HG02943 (cell line): ENCODE measurements around the gene ZNF664.

Experiments used
- ATAC-seq: cut with Tn5 transposase; IDR thresholded peaks from one replicate; pipeline ENCODE4 v1.9.1; 2021; ENCODE audit warnings: mild to moderate bottlenecking, low read depth, moderate library complexity; ENCODE audit not compliant: unreplicated experiment

Gene ZNF664

DNA sequence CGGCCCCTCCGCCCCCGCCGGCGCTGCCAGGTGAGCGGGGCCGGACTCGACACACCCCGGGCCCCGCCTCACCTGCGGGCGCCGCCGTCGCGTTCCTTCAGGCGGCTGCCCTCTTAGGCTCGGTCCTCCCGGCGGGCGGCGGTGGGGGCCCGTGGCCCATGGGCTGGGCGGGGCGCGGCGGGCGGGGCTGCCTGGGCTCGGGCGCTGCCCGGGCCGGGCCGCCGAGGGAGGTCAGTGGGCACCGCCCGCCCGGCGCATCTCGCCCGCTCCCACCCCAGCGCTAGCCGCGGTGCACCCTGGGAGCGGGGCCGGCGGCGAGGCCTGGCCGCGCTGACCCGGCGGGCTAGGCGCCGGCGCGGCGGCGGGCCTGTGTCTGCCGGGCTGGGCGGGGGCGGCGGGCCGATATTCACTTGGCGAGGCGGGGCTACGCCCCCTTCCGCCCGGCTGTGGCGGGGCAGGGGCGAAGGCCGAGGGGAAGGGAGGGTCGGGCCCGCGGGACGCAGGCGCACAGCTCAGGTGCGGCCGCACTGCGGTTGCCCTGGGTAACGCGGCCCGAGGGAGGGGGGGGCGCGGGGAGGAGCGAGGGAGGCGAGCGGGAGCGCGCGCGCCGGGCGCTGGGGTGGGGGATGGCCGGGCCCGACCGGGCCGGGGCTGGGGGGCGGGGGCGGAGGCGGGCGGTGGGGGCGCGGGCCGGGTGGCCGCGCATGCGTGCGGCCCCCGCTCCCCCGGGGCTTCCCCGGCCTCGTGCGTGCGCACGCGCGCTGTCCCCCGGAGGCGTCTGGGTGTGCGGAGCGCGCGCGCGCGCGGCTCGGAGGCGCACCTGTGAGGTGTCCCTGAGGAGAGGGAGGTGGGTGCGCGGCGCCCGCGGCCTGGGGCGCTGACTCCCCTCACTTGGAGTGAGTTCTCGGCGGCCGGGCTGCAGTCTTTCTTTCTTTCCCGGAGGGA is at the start of gene ZNF664, which contains the start of gene CCDC92:
Gene ZNF664 (plus strand): TSS at position 759 of the 945 bp plus-strand sequence. CDS start 38,930 bp downstream, outside the sequence.
Gene CCDC92 (minus strand): TSS at position 375 of the 945 bp plus-strand sequence. CDS start 28,526 bp downstream, outside the sequence.
- peak; percentile 74 for ATAC-seq

DNA sequence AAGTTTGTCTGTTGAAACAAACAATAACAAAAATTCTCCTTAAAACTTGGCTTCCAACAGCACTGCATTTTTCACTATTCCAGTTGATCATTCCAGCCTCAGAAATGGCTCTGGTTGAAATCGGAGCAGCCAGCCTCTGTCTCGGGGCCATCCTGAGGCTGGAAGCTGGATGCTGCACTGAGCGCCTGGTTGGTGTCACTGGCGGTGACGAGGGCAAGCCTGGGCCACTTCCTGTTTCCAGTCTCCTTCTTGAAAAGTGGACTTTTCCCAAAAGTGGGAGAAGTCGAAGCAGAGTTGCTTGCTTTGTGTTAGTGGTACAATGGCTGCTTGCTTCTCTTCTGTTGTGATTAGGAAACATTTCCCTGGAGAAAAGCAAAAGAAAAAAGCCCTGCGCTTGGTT is 49.1 kb upstream of the ZNF664 start:
- ATAC-seq, result no peak

DNA sequence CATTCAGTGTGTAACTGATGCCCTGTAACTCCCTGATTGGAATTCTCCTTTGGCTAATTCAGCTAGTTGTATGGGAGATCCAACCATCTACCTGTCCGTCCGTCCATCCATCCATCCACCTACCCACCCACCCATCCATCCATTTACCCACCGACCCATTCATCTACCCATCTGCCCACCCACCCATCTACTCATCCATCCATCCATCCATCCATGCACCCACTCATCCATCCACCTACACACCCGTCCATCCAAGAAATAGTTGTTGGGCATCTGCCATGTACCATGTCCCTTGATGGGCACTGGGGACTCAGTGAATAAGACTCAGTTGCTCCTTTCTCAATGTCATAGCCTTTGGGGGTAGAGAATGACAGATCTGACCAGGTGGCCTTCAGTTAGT is 48.5 kb upstream of the ZNF664 start:
- no peak for ATAC-seq

DNA sequence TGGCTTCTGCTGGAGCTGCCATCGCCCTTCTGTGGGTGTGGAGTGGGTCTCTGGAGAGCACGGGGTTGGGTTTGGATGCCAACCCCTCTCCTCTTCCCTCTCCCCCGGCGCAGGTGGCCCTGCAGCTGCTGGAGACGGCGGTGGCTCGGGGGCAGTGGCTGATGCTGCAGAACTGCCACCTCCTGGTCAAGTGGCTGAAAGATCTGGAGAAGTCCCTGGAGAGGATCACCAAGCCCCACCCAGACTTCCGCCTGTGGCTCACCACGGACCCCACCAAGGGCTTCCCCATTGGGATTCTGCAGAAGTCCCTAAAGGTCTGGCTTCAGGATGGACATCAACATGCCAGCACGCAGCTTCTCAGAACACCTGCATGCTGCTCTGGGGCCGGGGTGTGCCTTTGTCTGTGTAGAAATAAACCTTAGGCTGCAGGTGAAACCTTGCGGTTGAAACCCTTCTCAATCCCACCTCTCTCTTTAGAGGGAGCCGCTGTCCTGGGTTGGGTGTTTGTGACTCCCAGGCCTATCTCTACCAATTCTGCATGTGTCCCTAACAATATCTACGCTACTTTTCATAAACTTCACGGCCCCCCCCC is 44.6 kb upstream of the ZNF664 start:
- ATAC-seq, result no peak

DNA sequence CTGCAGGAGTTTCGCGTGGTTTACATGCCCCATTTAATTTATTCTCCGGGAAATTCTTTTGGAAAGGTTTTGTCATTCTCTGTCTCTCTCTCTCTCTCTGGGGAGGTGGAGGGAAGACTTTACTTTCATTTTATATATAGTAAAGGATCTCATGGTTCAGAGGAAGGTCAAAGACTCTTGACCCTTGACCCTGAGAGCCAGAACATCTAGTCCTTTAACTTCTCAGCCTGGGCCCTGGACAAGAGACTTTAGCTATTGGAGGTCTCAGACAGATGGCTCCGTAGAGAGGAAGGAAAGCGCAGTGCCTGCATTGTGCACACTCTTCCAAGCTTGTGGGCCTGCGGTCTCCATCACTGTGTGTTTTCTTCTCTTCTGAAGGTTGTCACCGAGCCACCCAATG is 44.1 kb upstream of the ZNF664 start:
- ATAC-seq, result no peak

DNA sequence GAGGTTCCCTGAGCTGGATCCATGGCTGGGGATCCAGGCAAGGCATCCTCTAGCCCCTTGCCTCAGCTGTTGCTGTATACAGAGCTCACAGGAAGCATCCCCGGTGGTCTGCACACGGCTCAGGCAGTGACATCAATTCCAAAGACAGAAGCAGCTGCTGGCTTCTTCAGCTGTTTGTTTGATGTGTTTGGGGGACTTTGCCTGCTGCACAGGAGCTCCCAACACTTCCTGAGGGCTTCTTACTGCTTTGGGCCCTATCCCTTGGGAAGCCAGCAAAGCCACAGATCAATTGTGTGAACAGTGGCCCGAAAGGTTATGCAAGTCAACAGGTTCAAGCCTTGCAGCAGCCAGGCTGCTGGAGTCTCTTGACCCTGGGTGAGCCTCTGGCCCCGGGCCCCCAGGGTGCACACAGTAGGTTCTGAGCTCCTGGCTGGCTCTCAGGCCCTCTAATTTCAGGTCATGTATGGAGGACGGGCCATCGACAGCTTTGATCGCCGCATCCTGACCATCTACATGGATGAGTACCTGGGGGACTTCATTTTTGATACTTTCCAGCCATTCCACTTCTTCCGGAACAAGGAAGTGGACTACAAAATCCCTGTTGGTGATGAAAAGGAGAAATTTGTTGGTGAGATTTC is 43.0 kb upstream of the ZNF664 start:
- ATAC-seq, result no peak

DNA sequence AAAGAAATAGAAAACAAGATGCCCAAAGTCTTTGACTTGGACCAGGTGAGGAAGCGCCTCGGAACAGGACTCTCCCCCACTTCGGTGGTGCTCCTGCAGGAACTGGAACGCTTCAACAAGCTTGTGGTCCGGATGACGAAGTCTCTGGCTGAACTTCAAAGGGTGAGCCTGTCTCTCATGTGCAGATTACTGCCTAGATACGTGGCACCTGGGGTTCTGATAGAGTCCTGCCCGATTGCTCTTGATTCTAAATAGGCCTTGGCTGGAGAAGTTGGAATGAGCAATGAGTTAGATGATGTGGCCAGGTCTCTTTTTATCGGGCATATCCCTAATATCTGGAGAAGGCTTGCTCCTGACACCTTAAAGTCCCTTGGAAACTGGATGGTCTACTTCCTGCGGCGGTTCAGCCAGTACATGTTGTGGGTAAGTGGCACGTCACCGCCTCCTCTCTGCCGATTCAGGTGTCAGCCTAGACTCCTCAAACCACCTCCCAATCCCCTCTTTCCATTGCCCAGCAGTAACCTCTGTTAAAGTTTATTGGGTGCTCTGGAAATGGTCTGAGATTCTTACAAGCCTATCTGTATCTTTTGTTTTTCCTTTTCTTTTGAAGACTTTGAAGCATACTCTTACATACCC is 41.2 kb upstream of the ZNF664 start:
- ATAC-seq, result no peak

DNA sequence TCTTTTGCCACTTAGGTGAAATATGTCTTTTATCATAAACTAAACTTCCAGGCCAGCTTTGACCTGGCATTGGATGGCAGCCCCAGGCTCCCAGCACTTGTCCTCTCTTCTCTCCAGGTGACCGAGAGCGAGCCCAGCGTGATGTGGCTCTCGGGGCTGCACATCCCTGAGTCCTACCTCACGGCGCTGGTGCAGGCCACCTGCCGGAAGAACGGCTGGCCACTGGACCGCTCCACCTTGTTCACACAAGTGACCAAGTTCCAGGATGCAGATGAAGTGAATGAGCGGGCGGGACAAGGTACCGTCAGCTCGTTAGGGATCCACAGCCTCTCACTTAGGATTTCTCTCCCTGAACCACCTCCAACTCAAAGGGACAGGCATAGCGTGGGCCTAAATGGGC is 39.8 kb upstream of the ZNF664 start:
- no peak for ATAC-seq

DNA sequence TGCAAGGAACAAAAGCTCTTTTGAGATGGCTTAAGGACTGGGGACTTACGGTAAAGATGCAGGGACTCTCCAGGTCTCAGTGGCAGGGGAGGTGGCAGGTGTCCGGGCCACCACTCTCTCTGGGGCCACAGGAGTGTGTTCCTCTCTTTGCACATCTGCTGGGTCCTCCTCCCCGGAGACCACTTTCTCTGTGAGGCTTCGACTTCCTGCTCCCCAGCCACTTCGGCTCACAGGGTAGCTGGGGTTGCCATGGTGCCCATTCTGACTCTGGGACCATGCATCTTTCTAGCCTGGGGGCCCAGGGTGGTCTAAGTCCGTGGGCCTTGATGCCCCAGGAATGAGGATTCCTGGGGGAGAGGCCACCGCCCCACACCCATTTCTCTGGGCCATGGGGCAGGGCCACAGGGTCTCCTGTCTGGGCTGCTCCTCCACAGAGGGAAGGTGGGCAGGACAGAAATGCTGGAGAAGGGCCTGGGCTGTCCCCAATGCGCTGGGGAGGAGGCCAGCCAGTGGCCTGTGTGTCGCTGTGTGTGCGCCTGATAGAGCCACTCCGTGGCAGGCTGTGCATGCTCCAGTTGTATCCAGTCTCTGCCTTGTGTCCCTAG is 38.9 kb upstream of the ZNF664 start:
- no peak for ATAC-seq

DNA sequence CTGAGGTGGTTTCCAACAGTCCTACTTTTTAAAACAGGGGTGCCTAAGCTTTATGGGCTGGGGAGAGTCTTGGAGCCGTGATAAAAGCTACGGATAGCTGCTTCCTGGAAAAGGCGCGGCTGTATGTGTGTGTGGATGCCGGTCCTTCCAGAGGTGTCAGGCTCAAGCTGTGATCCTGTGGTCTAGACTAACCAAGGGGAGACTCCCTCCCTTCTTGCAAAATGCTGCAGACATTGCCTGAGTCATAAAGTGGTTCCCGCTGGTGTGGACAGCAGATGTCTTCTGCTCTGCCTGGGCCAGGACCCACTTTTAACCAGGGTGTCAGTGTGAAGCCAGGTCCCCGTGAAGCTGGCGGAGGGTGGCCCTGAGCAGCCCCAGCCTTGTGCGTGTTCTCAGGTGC is 38.2 kb upstream of the ZNF664 start:
- ATAC-seq, result no peak

DNA sequence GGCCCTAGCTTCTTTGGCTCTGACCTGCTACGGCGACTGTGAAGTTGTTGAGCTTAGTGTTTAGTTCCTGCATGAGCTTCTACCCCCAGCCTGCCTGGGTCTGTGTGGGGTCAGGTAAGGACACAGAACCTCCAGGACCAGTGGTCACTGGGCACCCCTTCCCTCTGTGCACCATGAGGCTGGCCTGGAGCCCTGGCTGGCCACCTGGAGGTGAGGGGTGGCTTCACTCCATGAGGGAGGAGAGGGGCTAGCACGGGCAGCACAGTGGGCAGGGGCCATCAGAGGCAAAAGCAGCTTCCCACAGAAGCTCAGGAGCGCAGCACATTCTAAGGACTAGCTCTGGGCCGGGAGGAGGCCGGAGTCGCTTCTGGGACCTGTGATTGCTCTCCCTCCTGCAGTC is 37.1 kb upstream of the ZNF664 start:
- ATAC-seq, result no peak

DNA sequence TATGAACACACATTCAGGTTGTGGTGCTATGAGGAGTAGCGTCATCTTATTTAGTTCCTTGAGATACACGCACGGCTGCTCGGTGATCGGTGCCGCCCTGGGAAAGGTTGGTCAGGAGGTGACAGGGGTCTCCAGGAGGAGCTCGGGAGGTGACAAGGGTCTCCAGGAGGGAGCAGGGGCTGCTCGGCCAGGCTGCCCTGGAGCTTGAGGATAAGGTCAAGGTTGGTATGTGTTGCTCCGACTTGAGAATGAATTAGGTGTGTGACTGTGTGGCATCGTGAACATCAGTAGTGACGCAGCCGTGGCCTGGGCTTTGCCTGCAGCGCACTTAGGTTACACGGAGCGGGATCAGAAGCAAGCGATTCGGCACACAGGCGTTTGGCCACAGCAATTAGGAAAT is 36.5 kb upstream of the ZNF664 start:
- no peak for ATAC-seq

DNA sequence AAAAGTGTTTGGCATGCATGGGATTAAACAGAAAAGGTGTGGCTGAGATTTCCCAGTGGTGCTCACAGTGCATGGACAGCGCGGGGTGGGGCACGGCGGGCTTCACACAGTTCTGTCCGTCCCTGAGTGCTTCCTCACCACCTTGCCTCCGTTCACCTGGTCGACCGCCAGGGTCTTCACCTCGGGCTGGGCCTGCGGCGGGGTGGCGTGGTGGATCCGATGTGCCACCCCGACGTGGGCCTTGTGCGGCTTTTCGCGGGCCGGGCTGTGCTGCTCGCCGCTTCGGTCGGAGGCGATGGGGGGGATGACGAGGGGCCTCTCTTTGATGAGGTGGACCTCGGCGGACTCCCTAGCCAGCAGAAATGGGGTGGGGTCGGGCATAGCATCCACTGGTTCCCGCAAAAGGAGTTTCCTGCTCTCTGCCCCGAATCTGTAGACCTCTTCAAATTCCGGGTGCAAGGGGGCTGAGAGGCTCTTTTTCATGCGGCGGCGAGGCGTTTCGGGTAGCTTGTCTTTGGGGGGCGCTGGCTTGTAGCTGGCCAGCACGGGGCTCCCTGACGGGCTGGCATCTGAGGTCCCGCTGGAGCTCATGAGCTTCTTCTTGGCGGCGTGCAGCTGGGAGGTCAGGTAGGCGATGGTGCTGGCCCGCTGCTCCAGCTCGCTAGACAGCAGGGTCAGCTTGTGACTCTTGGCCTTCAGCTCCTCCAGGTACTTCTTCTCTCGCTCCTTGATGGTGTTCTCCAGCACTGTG is 35.9 kb upstream of the ZNF664 start:
- ATAC-seq, result no peak

DNA sequence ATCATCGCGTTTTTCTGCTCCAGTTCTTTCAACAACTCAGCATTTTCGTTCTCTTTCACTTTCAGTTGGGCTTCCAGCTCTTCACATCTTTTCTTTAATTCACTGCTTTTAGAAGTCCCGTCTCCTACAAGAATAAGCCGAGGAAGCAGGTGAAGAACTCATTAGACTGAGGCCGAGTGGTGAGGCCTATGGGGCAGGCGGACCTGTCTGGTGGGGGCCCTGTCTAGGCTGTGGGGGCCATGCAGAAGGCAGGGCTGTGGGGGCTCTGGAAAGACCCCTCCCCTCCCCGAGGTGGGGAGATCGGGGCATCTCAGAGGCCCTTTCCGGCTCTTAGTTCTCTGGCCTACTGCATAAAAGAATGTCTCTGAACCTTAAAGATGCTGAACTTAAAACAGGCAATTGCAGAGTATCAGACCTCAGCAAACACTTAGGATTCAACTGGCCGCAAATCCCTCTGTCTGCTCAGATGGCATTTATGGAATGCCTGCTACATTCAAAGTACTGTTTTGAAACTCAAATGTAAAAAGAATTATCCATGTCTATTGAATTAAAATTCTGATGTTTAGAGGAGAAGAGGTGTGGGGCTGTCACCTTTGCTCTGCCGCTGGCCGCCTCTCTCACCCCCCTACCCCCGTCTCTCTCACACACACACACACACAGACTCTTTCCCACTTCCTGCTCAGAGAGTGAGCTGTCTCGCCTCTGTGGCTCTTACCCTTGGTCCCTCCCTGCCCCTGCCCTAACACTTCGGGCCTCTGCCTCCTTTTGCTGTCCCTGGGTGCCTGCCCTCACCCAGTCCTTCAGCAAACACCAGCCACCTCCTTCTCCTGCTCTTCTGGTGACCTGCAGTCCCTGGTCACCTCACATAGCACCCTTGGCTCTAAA is 35.1 kb upstream of the ZNF664 start:
- ATAC-seq, result no peak

DNA sequence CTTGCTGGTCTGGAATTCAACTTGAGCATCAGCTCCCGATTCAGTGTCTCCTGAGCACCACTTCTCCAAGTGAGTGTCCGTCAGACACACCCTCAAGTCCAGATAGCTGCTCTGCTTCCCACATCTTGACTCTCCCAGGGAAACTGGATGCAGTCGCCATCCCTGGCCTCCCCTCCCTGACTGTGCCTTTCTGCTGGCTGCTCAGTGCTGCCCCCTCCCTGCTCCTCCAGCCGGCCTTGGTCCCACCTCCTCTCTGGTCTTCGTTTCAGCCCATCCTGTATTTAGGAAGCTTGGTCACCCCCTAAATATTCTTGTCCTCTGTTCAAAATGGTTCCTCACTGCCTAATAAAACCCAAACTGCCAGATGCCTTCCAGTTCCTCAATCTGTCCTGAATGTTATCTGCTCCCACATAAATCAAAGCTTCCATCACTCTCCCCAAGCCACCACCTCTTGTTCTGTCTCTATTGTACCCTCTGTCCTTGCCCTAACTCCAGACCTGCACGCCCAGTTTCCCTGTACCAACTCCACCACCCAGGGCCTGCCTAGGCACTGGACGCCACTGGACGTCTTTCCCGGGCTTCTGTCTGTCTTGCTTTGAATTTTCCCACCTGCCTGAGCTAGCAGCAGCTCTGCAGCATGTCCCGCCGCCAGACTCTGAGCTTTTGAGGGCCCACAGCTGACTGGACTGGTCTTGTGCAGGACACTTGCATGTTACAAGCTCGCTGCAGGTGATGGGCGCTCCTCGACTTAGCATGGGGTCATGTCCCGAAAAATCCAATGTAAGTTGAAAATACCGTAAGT is 34.1 kb upstream of the ZNF664 start:
- ATAC-seq, result no peak

DNA sequence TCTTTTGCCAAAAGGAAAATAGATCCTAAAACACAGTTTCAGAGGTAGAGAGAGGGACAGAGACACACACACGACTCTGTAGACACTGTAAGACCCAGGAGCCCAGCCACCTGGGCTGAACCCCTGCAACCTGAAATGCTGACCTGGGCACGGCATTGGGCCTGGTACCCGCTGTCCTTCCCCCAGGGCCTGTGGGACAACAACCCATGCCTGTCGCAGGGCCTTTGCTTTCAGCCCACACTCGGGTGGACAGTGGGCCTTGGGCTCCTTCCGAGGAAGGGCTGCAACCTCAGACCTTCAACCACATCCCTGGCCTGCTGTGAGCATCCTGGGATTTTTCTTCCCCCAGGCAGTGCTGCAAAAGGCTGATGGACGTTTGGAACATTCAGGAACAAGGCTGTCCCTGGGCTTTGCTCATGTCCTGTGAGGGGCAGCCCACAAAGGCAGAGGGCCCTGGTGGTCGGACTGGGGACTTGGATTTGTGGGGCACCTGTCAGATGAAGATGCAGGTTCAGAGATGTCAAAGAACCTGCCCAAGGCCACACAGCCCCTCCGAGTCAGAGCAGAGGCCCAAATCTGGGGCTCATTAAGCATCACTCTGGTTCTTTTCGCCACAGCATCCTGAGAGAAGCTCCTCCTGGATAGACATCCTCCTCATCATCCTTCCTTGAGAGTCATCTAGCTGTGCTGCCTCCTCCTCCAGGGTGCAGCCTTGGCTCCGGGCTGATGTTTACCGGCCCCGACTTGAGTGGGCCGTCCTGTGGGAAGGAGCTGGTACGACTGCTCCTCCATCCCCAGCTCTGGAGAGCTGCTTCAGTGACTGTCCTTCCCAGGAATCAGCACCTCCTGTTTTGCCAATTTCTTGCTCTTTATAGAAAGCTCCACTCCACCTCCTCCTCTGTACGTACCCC is 33.0 kb upstream of the ZNF664 start:
- no peak for ATAC-seq

DNA sequence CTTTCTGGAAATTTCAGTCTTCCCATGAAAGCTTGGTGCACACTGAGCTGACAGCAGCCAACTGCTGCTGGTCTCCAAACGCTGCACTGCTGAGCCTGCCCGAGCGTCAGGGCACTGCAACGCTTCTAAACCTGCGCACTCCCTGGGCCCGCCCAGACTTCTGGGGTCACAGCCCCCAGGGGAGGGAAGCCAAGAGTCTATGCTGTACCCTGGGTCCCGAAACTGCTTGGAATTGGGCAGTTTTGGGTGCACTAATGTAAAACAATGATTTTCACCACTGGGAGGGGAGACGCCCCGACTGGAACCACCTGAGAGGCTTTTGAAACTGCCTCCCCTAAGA is 32.4 kb upstream of the ZNF664 start:
- no peak for ATAC-seq
